ENCODE measurements around the gene MRPL28.
"Not testable (repeated sequence)": the region's sequence is repeated elsewhere in the genome, so short reads cannot be mapped to it uniquely, and the experiment has no call there.

Gene MRPL28

DNA sequence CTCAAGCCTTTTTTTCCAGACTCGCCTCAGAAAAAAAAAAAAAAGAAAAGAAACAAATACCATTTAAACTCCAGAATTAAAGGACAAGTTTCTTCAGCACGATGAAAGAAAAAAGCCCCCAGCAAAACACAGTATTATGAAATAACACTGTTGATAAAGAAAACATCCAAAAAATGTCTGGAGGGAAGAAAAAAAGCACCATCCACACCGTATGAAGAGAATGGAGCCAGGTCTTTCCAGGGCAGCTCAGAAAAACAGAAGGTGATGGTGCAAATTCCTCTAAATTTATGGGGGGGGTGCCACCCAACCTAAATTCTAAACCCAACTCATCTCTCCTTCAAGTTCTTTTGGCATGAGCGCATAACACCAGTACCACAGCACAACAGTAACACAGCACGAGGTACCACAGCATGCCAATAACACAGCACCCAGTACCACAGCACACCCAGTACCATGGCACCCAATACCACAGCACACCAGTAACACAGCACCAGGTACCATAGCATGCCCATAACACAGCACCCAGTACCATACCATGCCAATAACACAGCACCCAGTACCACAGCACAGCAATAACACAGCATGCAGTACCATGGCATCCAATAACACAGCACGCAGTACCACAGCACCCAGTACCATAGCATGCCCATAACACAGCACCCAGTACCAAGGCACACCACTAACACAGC lies 36.8 kb downstream of the MRPL28 start:
- Histone ChIP-seq H3K27me3 (ENCODE audit: insufficient read depth, low read length, poor library complexity) (no peaks in the 10 kb centered on the region), H3K79me2 (ENCODE audit: insufficient read depth, low read length) (peaks cover 96% of the 10 kb centered on the region), H3K4me2 (ENCODE audit: insufficient read depth, low read length) (no peak overlapping the region), H3K4me3 (ENCODE audit: low read depth in 1 of 2, low read length in 2 of 2) (no peak overlapping the region), H3K36me3 (ENCODE audit: insufficient read depth, low read length) (no peaks in the 10 kb centered on the region), H3K4me1 (ENCODE audit: insufficient read depth, low read length) (0 out of 2 replicates have a peak, but pooled peaks cover 2% of the 10 kb centered on the region), H2AFZ (ENCODE audit: low read depth, low read length) (no peak overlapping the region), H3K27ac (ENCODE audit: low read length) (no peak overlapping the region), H3K9me3 (ENCODE audit: insufficient read depth, low read length, severe bottlenecking) (no peaks in the 10 kb centered on the region), H3K9ac (ENCODE audit: low read depth, low read length) (no peak overlapping the region), H4K20me1 (ENCODE audit: insufficient read depth, low read length) (peaks cover 53% of the 10 kb centered on the region)
- TF ChIP-seq EZH2 (IDR thresholded peaks at IDR 0.05; ENCODE audit: borderline replicate concordance, low read depth, low read length, severe bottlenecking) = no peak
- TF ChIP-seq, protein P1, sequence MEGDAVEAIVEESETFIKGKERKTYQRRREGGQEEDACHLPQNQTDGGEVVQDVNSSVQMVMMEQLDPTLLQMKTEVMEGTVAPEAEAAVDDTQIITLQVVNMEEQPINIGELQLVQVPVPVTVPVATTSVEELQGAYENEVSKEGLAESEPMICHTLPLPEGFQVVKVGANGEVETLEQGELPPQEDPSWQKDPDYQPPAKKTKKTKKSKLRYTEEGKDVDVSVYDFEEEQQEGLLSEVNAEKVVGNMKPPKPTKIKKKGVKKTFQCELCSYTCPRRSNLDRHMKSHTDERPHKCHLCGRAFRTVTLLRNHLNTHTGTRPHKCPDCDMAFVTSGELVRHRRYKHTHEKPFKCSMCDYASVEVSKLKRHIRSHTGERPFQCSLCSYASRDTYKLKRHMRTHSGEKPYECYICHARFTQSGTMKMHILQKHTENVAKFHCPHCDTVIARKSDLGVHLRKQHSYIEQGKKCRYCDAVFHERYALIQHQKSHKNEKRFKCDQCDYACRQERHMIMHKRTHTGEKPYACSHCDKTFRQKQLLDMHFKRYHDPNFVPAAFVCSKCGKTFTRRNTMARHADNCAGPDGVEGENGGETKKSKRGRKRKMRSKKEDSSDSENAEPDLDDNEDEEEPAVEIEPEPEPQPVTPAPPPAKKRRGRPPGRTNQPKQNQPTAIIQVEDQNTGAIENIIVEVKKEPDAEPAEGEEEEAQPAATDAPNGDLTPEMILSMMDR (IDR thresholded peaks at IDR 0.05; ENCODE audit: borderline replicate concordance, extremely low read depth, low read length, poor library complexity, severe bottlenecking) = no peak
- ATAC-seq (ENCODE audit: insufficient read depth, low read depth) = peak; percentile 27; the same call in 1 of the 3 replicates
- no peak for DNase-seq

DNA sequence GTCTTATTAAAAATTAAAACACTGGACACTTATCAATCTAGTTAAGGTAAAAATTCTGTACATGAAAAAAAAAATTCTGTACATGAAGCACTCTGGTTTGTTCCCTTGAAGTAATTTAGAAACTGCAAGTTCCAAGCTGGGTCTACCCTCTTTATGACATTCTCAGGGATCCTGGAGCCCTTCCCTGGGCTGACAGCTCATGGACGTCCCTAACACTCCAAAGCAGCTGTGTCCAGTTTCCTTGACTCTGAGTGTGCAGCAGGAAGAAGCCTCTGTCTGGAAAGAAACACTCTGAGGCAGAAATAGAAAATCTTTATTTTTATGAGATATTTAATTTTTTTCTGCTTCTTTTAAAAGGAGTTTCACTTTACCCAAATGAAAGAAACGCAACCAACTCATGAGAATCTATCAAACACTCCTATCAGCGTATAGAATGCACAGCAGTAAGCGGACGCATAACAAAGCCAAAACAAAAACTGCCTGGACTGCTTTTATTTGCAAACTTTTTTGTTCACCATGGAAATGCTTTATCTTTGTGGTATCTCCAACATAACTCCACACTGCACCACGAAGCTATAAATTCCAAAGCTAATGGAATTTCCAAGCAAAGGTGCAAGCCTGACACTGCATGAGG lies 39.0 kb downstream of the MRPL28 start:
- not testable (repeated sequence) for ATAC-seq (ENCODE audit: insufficient read depth, low read depth); H3K27ac ChIP-seq (ENCODE audit: low read length); H3K4me1 ChIP-seq (ENCODE audit: insufficient read depth, low read length); H3K27me3 ChIP-seq (ENCODE audit: insufficient read depth, low read length, poor library complexity); H2AFZ ChIP-seq (ENCODE audit: low read depth, low read length); H3K4me2 ChIP-seq (ENCODE audit: insufficient read depth, low read length); H3K4me3 ChIP-seq (ENCODE audit: low read depth in 1 of 2, low read length in 2 of 2); DNase-seq; H3K36me3 ChIP-seq (ENCODE audit: insufficient read depth, low read length); H3K9me3 ChIP-seq (ENCODE audit: insufficient read depth, low read length, severe bottlenecking); H3K9ac ChIP-seq (ENCODE audit: low read depth, low read length)
- peaks cover 50% of the 10 kb centered on the region for H4K20me1 ChIP-seq (ENCODE audit: insufficient read depth, low read length)
- peaks cover 89% of the 10 kb centered on the region for H3K79me2 ChIP-seq (ENCODE audit: insufficient read depth, low read length)

DNA sequence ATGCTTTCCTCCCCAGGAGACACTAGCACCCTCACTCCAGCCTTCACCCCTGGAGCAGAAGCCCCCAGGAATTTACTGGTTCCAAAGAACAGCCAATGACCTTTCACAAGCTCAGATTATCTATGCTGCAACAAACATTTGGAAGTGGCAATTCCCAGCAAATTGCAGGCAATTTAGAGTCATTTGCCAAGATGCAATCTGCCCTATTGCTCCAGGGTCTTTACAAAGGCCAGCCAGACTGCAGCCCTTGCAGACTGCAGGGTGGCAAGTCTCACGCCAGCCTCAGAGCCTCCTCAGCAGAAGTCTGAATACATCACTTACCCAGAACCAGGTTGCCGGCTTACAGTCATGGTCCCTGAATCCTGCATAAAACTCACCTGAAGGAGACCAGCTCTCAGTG lies 39.6 kb downstream of the MRPL28 start:
- Histone ChIP-seq H3K79me2 (ENCODE audit: insufficient read depth, low read length) (peaks cover 87% of the 10 kb centered on the region), H3K4me1 (ENCODE audit: insufficient read depth, low read length) (0 out of 2 replicates have a peak, but pooled peaks cover 2% of the 10 kb centered on the region), H3K4me2 (ENCODE audit: insufficient read depth, low read length) (no peak overlapping the region), H2AFZ (ENCODE audit: low read depth, low read length) (no peak overlapping the region), H3K9ac (ENCODE audit: low read depth, low read length) (no peak overlapping the region), H4K20me1 (ENCODE audit: insufficient read depth, low read length) (peaks cover 48% of the 10 kb centered on the region), H3K27ac (ENCODE audit: low read length) (no peak overlapping the region), H3K27me3 (ENCODE audit: insufficient read depth, low read length, poor library complexity) (no peaks in the 10 kb centered on the region), H3K36me3 (ENCODE audit: insufficient read depth, low read length) (no peaks in the 10 kb centered on the region), H3K9me3 (ENCODE audit: insufficient read depth, low read length, severe bottlenecking) (no peaks in the 10 kb centered on the region), H3K4me3 (ENCODE audit: low read depth in 1 of 2, low read length in 2 of 2) (no peak overlapping the region)
- ATAC-seq (ENCODE audit: insufficient read depth, low read depth) = no peak
- TF ChIP-seq, protein P1 (IDR thresholded peaks at IDR 0.05; ENCODE audit: borderline replicate concordance, extremely low read depth, low read length, poor library complexity, severe bottlenecking) = no peak
- TF ChIP-seq EZH2 (IDR thresholded peaks at IDR 0.05; ENCODE audit: borderline replicate concordance, low read depth, low read length, severe bottlenecking) = no peak
- no peak for DNase-seq

DNA sequence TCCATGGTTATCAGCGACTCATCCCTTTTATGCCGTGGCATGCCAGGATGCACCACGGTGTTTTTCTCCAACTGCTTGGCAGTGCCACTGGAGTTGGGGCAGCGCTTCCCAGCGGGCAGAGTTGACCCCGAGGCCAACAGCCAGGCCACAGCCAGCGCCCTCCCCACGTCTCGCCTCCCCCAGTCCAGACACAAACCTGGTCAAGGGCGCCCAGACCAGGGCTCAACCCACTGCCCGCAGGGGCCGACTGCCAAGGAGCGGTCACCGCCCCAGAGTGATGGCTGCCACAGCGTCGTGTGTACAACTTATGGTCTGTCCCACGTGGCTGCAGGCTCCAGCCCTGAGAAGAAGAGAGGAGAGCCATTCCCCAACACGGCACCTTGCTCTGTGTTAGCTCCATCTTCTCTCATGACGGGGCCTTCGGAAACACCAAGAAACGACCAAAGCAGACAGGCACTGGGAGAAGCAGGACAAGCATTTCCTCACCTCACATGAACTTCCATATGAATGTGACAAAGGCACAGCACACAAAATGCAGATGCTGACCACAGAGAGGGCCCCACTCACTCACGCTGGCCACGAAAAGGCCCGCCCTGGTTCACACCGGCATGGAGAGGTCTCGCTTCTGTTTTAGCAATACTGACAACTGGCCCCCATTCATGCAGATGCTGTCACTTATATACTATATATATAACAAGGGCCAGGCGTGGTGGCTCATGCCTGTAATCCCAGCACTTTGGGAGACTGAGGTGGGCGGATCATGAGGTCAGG lies 44.8 kb downstream of the MRPL28 start:
- Histone ChIP-seq H4K20me1 (ENCODE audit: insufficient read depth, low read length) (peaks cover 63% of the 10 kb centered on the region), H3K27ac (ENCODE audit: low read length) (no peak overlapping the region), H3K9ac (ENCODE audit: low read depth, low read length) (no peak overlapping the region), H3K4me2 (ENCODE audit: insufficient read depth, low read length) (no peak overlapping the region), H2AFZ (ENCODE audit: low read depth, low read length) (no peak overlapping the region), H3K9me3 (ENCODE audit: insufficient read depth, low read length, severe bottlenecking) (no peaks in the 10 kb centered on the region), H3K4me3 (ENCODE audit: low read depth in 1 of 2, low read length in 2 of 2) (no peak overlapping the region), H3K79me2 (ENCODE audit: insufficient read depth, low read length) (peaks cover 81% of the 10 kb centered on the region), H3K27me3 (ENCODE audit: insufficient read depth, low read length, poor library complexity) (no peaks in the 10 kb centered on the region), H3K4me1 (ENCODE audit: insufficient read depth, low read length) (no peaks in the 10 kb centered on the region), H3K36me3 (ENCODE audit: insufficient read depth, low read length) (peaks cover 5% of the 10 kb centered on the region; the same call in 1 of the 2 replicates)
- DNase-seq (no peak), ATAC-seq (ENCODE audit: insufficient read depth, low read depth) (no peak)
- no peak for TF ChIP-seq EZH2 (IDR thresholded peaks at IDR 0.05; ENCODE audit: borderline replicate concordance, low read depth, low read length, severe bottlenecking)
- TF ChIP-seq, protein P1 (IDR thresholded peaks at IDR 0.05; ENCODE audit: borderline replicate concordance, extremely low read depth, low read length, poor library complexity, severe bottlenecking) = no peak

Data from DND-41 (cell line).